Caco-2 (cell line): ENCODE data around the gene RBM47. TPM values are rescaled to one million over a fixed set of nuclear protein-coding genes. Genes with fewer than 3 reads are reported as not detected.

Experiments used
- BruUV-seq: library from RNA; stranded (reverse); fragments of 400-500 nt; replicated peaks from 2 replicates; lab custom pipeline; 2021; lab: Mats Ljungman, UMichigan
- CTCF ChIA-PET: fragments of 300-600 bp; sonication (Branson Sonifier 250); formaldehyde crosslinking; loops from one replicate; lab custom pipeline; 2022; ENCODE audit warnings: antibody characterized with exemption; lab: Charles Lee
- POLR2A ChIA-PET: fragments of 300-600 bp; sonication (Branson Sonifier 250); formaldehyde crosslinking; loops from one replicate; lab custom pipeline; 2022; ENCODE audit warnings: antibody characterized with exemption; lab: Charles Lee
- DNase-seq, 2 experiments: peaks; one replicate each; pipeline versions ENCODE4 v3.0.0 to v3.0.0-alpha.2; 2020 to 2022
- H3K27me3 ChIP-seq: replicated peaks from 2 replicates; pipeline ENCODE4 v1.6.0; 2011; ENCODE audit warnings: low read length; ENCODE audit not compliant: control insufficient read depth, insufficient read depth
- H3K36me3 ChIP-seq: 2 replicates; pipeline ENCODE4 v1.5.1; 2011; ENCODE audit warnings: low read length; ENCODE audit not compliant: control insufficient read depth, insufficient read depth
- H3K4me1 ChIP-seq: fragments of 250-450 bp; sonication (Bioruptor Pico); 2 replicates; pipeline ENCODE4 v1.5.1; 2020; ENCODE audit warnings: mild to moderate bottlenecking
- H3K4me3 ChIP-seq: 2 replicates; pipeline ENCODE4 v1.5.1; 2011; ENCODE audit warnings: low read depth, mild to moderate bottlenecking, control low read depth, low read length
- H3K9me3 ChIP-seq: fragments of 250-450 bp; sonication (Bioruptor Pico); 2 replicates; pipeline ENCODE4 v1.5.1; 2020; ENCODE audit warnings: mild to moderate bottlenecking, moderate library complexity
- H3K27ac Mint-ChIP-seq: one replicate; pipeline ENCODE4 v1.8.0; 2022; ENCODE audit warnings: mixed read lengths; ENCODE audit not compliant: unreplicated experiment
- H3K27me3 Mint-ChIP-seq: one replicate; pipeline ENCODE4 v1.8.0; 2022; ENCODE audit warnings: mixed read lengths; ENCODE audit not compliant: insufficient read depth, unreplicated experiment
- H3K36me3 Mint-ChIP-seq: one replicate; pipeline ENCODE4 v1.8.0; 2022; ENCODE audit warnings: mild to moderate bottlenecking, mixed read lengths; ENCODE audit not compliant: insufficient read depth, unreplicated experiment
- H3K4me1 Mint-ChIP-seq: one replicate; pipeline ENCODE4 v1.8.0; 2022; ENCODE audit warnings: low read depth, mixed read lengths; ENCODE audit not compliant: unreplicated experiment
- H3K4me3 Mint-ChIP-seq: one replicate; pipeline ENCODE4 v1.8.0; 2022; ENCODE audit warnings: mild to moderate bottlenecking, moderate library complexity, mixed read lengths; ENCODE audit not compliant: unreplicated experiment
- H3K9me3 Mint-ChIP-seq: one replicate; pipeline ENCODE4 v1.8.0; 2022; ENCODE audit warnings: mixed read lengths; ENCODE audit not compliant: unreplicated experiment
- CTCF ChIP-seq, 2 experiments: fragments of 200-600 bp in 1 of 2; IDR thresholded peaks; 1 replicate in 1 of 2; 2 replicates in 1 of 2; pipeline versions ENCODE4 v1.5.1 to v1.8.0; 2011 to 2022; ENCODE audit warnings: antibody characterized with exemption in 1 of 2, control low read depth in 1 of 2, inconsistent platforms in 1 of 2, low read depth in 1 of 2, low read length in 1 of 2, mild to moderate bottlenecking in 1 of 2, moderate library complexity in 1 of 2; ENCODE audit not compliant: insufficient read depth in 1 of 2, severe bottlenecking in 1 of 2, unreplicated experiment in 1 of 2
- intact Hi-C: fragments of 100-400 bp; cut with micrococcal nuclease; formaldehyde crosslinking; loops from one replicate; pipeline ENCODE4 v1.10.0; 2022; ENCODE audit not compliant: unreplicated experiment
- total RNA-seq: library from RNA; stranded (reverse); gene quantifications from 2 replicates; pipeline ENCODE4 v1.2.3, GENCODE V29; 2022

RBM47 gene
- total RNA-seq, 1 experiment from 2014 or later = 62.1 TPM

DNA sequence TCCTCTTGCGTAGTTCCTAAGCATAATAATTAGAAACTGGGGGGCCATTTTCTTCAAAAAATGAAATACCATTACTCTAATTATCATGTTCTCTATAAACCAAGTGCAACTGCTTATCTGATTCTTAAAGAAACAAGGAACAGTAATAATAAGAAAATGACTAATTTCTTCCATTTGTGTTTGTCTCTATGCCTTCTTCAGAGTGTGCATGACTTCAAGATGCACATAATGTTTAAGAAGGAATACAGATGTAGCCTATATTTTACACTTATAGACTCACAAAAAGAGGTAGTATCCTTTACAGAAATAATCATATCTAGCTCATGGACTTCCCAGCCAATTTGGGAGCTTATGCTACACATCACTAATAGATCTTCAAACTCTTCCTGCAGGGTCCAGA, 162.9 kb downstream of the RBM47 start:
- no peak for TF ChIP-seq CTCF (IDR thresholded peaks at IDR 0.05; ENCODE audit: insufficient read depth in 1 of 2, low read depth in 1 of 2, low read length in 1 of 2, severe bottlenecking in 1 of 2, unreplicated experiment in 1 of 2)
- H3K36me3 ChIP-seq = no peaks in the 10 kb centered on the region; the same call in 1 of the 2 replicates
- Mint-ChIP-seq H3K4me1 (peaks cover 4% of the 10 kb centered on the region), H3K4me3 (no peak overlapping the region), H3K36me3 (peaks cover 40% of the 10 kb centered on the region), H3K27me3 (no peaks in the 10 kb centered on the region), H3K9me3 (no peaks in the 10 kb centered on the region), H3K27ac (no peak overlapping the region)
- intact Hi-C loops = no loop called here
- no peak for DNase-seq
- BruUV-seq = no TSS peak
- H3K27me3 ChIP-seq = no peaks in the 10 kb centered on the region
- H3K4me3 ChIP-seq = no peak overlapping the region
- ChIA-PET POLR2A (no interaction called here), CTCF (no interaction called here)
- H3K9me3 ChIP-seq = no peaks in the 10 kb centered on the region
- H3K4me1 ChIP-seq = no peaks in the 10 kb centered on the region

DNA sequence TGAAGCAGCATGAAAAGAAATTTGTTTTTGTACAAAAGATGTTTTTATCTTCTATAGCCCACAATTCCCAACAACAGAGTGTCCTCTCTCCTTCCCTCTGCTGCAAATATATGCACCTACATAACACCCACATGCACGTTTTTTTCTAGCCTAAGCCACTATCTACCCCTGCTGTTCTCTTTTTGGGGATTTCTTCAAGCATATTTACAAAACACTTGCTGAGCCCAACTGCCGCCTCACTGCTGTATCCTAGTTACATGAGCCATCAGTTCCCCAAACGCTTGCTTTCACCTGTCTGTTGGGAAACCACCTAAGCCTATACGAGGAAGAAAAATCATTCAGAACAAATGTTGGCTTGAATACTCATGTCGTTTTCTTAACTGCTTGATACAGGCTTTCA, 167.3 kb downstream of the RBM47 start:
- no peaks in the 10 kb centered on the region for H3K27me3 ChIP-seq
- H3K4me3 ChIP-seq = no peak overlapping the region
- no peaks in the 10 kb centered on the region for H3K27me3 Mint-ChIP-seq
- H3K4me1 Mint-ChIP-seq = no peaks in the 10 kb centered on the region
- no TSS peak for BruUV-seq
- no peaks in the 10 kb centered on the region for H3K9me3 Mint-ChIP-seq
- H3K27ac Mint-ChIP-seq = no peak overlapping the region
- DNase-seq = no peak
- peaks cover 20% of the 10 kb centered on the region for H3K4me1 ChIP-seq
- H3K36me3 Mint-ChIP-seq = peaks cover 41% of the 10 kb centered on the region
- no peak overlapping the region for H3K4me3 Mint-ChIP-seq
- no peaks in the 10 kb centered on the region; the same call in 1 of the 2 replicates for H3K36me3 ChIP-seq
- intact Hi-C loops = no loop called here
- ChIA-PET POLR2A (no interaction called here), CTCF (no interaction called here)
- TF ChIP-seq CTCF (IDR thresholded peaks at IDR 0.05; ENCODE audit: insufficient read depth in 1 of 2, low read depth in 1 of 2, low read length in 1 of 2, severe bottlenecking in 1 of 2, unreplicated experiment in 1 of 2) = no peak
- no peaks in the 10 kb centered on the region; the same call in 1 of the 2 replicates for H3K9me3 ChIP-seq

DNA sequence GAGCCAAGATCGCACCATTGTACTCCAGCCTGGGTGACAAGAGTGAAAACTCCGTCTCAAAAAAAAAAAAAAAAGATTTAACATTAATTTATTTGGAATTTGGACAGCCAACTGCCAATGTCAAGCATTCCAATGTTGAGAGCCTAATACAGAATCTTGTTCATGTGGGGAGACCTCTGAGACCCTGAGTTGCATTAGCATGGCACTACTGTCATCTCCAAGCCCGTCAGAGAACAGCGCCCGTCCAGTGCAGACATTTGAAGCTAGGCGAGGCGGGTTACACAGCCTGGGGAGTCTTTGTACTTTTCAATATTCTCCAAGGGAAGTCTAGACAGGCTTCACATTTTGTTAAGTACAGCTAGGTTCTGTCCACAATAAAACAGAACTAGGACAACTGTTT, 167.8 kb downstream of the RBM47 start:
- no peaks in the 10 kb centered on the region for H3K4me1 Mint-ChIP-seq
- no peak overlapping the region for H3K27ac Mint-ChIP-seq
- H3K36me3 Mint-ChIP-seq = peaks cover 37% of the 10 kb centered on the region
- CTCF ChIA-PET = no interaction called here
- H3K4me3 Mint-ChIP-seq = no peak overlapping the region
- Histone ChIP-seq H3K36me3 (no peaks in the 10 kb centered on the region; the same call in 1 of the 2 replicates), H3K4me1 (peaks cover 22% of the 10 kb centered on the region), H3K9me3 (no peaks in the 10 kb centered on the region; the same call in 1 of the 2 replicates), H3K4me3 (no peak overlapping the region), H3K27me3 (no peaks in the 10 kb centered on the region)
- no peak for DNase-seq
- BruUV-seq = no TSS peak
- intact Hi-C loops = no loop called here
- TF ChIP-seq CTCF (IDR thresholded peaks at IDR 0.05; ENCODE audit: insufficient read depth in 1 of 2, low read depth in 1 of 2, low read length in 1 of 2, severe bottlenecking in 1 of 2, unreplicated experiment in 1 of 2) = no peak
- no peaks in the 10 kb centered on the region for H3K27me3 Mint-ChIP-seq
- no peaks in the 10 kb centered on the region for H3K9me3 Mint-ChIP-seq
- POLR2A ChIA-PET = no interaction called here
